T47D (cell line): ENCODE data around the gene SAP30BP.
A peak's percentile ranks its signal among the peaks of the same experiment; 100 is the strongest.

Experiments used
- DNase-seq, 2 experiments: peaks; one replicate each; pipeline versions ENCODE4 v3.0.0 to v3.0.0-alpha.2; 2011 to 2012; ENCODE audit warnings: low read depth in 1 of 2, low spot score in 1 of 2
- JUND ChIP-seq: IDR thresholded peaks from 2 replicates; pipeline ENCODE4 v1.6.1; 2012; ENCODE audit warnings: low read depth
- in situ Hi-C: cut with HindIII; loops from 2 replicates; pipeline ENCODE4 v1.10.0; 2016; ENCODE audit warnings: low sequenced_read_pairs, low pct_unique_long_range_greater_than_20kb

Gene SAP30BP

GRCh38 chr17:75665981-75666380 lies 1.2 kb upstream of the SAP30BP start:
- no peak for DNase-seq
- TF ChIP-seq JUND = no peak
- in situ Hi-C loops = no loop called here

DNA sequence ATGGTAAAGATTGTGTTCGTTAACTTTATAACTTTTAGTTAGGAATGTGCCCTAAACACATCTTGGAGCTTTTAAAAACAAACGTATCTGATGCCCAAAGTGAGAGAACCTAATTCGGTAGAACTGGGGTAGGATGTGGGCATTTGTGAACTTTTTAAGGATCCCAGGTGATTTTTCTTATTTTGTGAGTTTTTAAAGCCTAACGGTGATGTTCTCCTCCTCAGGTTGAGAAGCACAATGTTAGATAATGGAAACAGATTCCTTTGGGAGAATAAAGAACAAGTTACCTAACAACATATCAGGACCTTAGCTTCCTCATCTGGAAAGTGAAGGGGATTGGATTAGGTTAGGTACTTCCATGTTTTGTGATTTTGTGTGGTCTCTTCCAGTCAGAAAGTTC lies 687 bp downstream of the SAP30BP start:
- in situ Hi-C loops = no loop called here
- no peak for TF ChIP-seq JUND
- no peak for DNase-seq

DNA sequence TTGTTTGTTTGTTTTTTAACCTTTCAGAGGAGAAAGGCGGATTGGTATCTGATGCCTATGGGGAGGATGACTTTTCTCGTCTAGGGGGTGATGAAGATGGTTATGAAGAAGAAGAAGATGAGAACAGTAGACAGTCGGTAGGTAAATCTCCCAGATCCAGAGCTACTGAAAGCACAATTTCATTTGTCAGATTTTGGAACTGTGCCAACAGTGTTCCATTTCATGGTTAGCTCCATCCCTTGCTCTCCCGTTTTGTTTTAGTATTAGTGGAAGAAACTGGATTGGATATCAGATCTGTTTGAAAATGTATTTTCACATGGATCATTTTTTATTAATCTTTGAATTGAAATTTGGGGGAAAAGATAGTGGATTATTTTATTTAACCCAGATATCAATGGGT lies 1.4 kb downstream of the SAP30BP start:
- no peak for DNase-seq
- in situ Hi-C loops = no loop called here
- TF ChIP-seq JUND = no peak

GRCh38 chr17:75670868-75671267 lies 3.7 kb downstream of the SAP30BP start:
- no peak for DNase-seq
- no peak for TF ChIP-seq JUND
- in situ Hi-C loops = no loop called here

DNA sequence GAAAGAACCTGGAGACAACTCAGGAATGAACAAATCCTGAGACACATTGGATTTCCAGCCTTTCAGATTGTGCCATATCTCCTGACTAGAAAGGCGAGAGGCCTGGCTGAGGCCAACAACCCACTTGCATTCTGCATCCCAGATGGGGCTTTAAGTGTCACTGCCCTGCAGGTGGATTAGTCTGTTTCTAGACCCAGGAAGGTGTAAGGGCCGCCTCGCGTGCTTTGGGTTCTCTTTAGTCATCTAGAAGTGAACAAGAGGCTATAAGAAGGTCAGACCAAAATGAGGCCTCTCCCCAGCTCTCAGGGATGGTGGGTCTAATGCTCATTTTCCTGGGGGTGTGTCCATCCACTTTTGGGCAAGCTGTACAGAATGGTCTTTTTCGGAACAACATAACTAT lies 4.9 kb downstream of the SAP30BP start:
- DNase-seq = no peak
- in situ Hi-C loops = no loop called here
- no peak for TF ChIP-seq JUND

DNA sequence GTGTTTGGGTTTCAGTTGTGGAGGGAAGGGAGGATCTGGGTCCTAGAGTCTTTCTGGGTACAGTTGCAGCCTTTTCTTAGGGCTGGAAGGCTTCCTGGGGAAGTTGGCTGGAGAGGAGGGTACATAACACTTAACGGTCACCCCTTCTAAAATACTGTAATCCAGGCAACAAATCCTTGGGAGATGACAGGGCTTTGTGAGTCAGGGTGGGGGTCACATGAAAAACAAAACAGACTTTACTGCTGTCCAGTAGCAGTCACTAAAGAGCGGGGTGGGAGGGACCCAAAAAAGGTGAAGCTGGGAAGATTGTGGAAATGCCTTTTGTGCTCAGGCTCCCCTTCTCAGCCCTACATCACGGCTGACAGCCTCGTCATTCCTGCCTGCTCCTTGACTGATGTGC lies 6.3 kb downstream of the SAP30BP start:
- DNase-seq = no peak
- in situ Hi-C loops = no loop called here
- no peak for TF ChIP-seq JUND

GRCh38 chr17:75676461-75676860 lies 9.3 kb downstream of the SAP30BP start:
- in situ Hi-C loops = no loop called here
- no peak for TF ChIP-seq JUND
- no peak for DNase-seq

GRCh38 chr17:75679706-75680211 lies 12.6 kb downstream of the SAP30BP start:
- in situ Hi-C loops = no loop called here
- peak in 1 of 2 experiments; percentile 77 for DNase-seq
- TF ChIP-seq JUND = no peak

DNA sequence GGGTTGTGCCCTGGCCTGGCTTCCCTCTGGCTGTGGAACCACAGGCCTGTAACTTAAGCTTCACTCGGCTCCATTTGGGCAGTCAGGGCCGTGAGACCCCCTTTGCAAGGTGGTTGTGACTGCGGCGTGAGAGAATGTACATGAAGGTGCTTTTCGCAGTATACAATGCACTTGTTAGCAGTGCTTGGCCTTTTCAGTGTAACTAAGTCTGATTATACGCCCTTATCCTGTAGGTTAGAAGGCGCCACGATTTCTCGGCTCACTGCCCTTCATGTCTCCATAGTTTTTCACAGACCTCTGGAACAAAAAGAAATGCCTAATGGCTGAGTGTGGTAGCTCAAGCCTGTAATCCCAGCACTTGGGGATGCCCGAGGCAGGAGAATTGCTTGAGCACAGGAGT lies 13.3 kb downstream of the SAP30BP start:
- in situ Hi-C loops = no loop called here
- no peak for TF ChIP-seq JUND
- DNase-seq = no peak

DNA sequence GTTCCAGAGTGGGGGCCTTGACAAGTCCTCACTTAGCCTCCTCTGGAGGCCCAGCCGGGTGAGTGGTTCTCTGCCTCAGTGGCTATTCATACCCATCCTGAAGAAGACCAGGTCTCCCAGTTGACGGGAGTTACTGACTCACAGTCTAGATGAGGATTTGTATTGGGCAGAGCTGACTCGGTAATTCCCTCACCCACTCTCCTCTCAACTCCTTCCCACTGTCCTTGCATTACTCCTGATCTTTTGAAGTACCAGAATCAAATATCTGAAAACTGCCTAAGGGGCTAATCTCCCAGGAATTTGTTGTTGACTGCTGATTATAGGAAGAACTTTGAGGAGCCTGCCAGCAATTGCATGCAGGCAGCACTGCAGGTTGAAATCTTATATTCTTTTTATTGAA lies 14.2 kb downstream of the SAP30BP start:
- no peak for TF ChIP-seq JUND
- no peak for DNase-seq
- in situ Hi-C loops = no loop called here

- DNase-seq = no peak
- no peak for TF ChIP-seq JUND
- in situ Hi-C loops = no loop called here
These were observed 16.4 kb downstream of the SAP30BP start for GRCh38 chr17:75683583-75683982.

- no peak for DNase-seq
- in situ Hi-C loops = no loop called here
- no peak for TF ChIP-seq JUND
These were observed 17.1 kb downstream of the SAP30BP start for GRCh38 chr17:75684249-75684648.

DNA sequence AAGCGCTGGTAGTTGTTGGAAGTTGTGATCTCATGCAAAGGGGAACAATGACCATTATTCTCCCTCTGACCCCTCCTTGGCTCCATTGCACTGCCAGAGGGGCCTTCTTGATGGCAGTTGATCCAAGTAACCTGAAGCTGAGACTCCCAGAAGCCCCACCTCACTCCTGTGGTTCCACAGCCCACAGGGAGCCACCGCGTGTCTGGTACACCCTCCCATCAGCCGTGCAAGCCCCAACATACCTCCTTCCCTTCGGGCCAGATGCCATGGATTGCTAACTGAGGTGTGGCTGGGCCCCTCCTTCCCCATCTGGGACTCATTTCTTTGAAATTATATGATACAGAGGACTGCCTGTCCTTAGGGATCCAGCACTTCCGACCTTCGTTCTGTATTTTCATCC lies 17.8 kb downstream of the SAP30BP start:
- DNase-seq = no peak

GRCh38 chr17:75685499-75685898 lies 18.4 kb downstream of the SAP30BP start:
- DNase-seq = no peak
- in situ Hi-C loops = no loop called here
- TF ChIP-seq JUND = no peak

More for the DNA sequence above, 17.8 kb downstream of the SAP30BP start:
- in situ Hi-C loops = no loop called here
- no peak for TF ChIP-seq JUND

- in situ Hi-C loops = no loop called here
- TF ChIP-seq JUND = no peak
- no peak for DNase-seq
These were observed 21.2 kb downstream of the SAP30BP start for GRCh38 chr17:75688209-75688825.
